T follicular helper cell (primary cell): ENCODE results near the gene SOCS2.
"Not testable (repeated sequence)": the region's sequence is repeated elsewhere in the genome, so short reads cannot be mapped to it uniquely, and the experiment has no call there.

Experiments used
- DNase-seq: peaks from one replicate; pipeline ENCODE4 v3.0.0-alpha.2; 2020; ENCODE audit warnings: low read depth
- total RNA-seq, 2 experiments: gene quantifications; one replicate each; lab custom pipeline; 2026; lab: John Stamatoyannopoulos, UW

SOCS2 gene
- total RNA-seq: 28.9 to 57.2 reads per million in 2 experiments

GRCh38 chr12:93571925-93572711 is at the start of gene SOCS2:
Gene SOCS2, plus strand, starts transcription at chr12:93572675. Its CDS starts 223 bp downstream, at chr12:93572898.
- DNase-seq: no peak

GRCh38 chr12:93524386-93525133 is 47.9 kb upstream of the SOCS2 start:
- no peak for DNase-seq

GRCh38 chr12:93526786-93527428 is 45.6 kb upstream of the SOCS2 start:
- DNase-seq: no peak

- no peak for DNase-seq
Observed at GRCh38 chr12:93530358-93530757, 42.1 kb upstream of the SOCS2 start.

- no peak for DNase-seq
Observed at GRCh38 chr12:93533310-93533709, 39.2 kb upstream of the SOCS2 start.

GRCh38 chr12:93536111-93536765 is 36.2 kb upstream of the SOCS2 start:
- DNase-seq: no peak

- DNase-seq: no peak
Observed at GRCh38 chr12:93536766-93537488, 35.5 kb upstream of the SOCS2 start.

- no peak for DNase-seq
Observed at GRCh38 chr12:93537769-93538168, 34.7 kb upstream of the SOCS2 start.

- no peak for DNase-seq
Observed at GRCh38 chr12:93539821-93540220, 32.7 kb upstream of the SOCS2 start.

- no peak for DNase-seq
Observed at GRCh38 chr12:93540466-93540865, 32.0 kb upstream of the SOCS2 start.

GRCh38 chr12:93541578-93542225 is 30.8 kb upstream of the SOCS2 start:
- no peak for DNase-seq

- DNase-seq: no peak
Observed at GRCh38 chr12:93547778-93548177, 24.7 kb upstream of the SOCS2 start.

- no peak for DNase-seq
Observed at GRCh38 chr12:93549174-93549573, 23.3 kb upstream of the SOCS2 start.

GRCh38 chr12:93550748-93551611 is 21.5 kb upstream of the SOCS2 start:
- DNase-seq: no peak

GRCh38 chr12:93552427-93552826 is 20.0 kb upstream of the SOCS2 start:
- DNase-seq: no peak

- not testable (repeated sequence) for DNase-seq
Observed at GRCh38 chr12:93557879-93558278, 14.6 kb upstream of the SOCS2 start.

- not testable (repeated sequence) for DNase-seq
Observed at GRCh38 chr12:93558685-93559084, 13.8 kb upstream of the SOCS2 start.

GRCh38 chr12:93563807-93564538 is 8.5 kb upstream of the SOCS2 start:
- no peak for DNase-seq

GRCh38 chr12:93565760-93566159 is 6.7 kb upstream of the SOCS2 start:
- no peak for DNase-seq
